Subcutaneous adipose tissue (tissue), 4 donors: ENCODE results near the gene RAG1. TPM values are rescaled to one million over a fixed set of nuclear protein-coding genes. Genes with fewer than 3 reads are reported as not detected.

Experiments used
- total RNA-seq, 4 donors: library from RNA; depleted of rRNA; stranded (reverse); fragments of >200 nt; gene quantifications; one replicate each; pipeline ENCODE4 v1.1.0, GENCODE V29; 2016
- TF ChIP-seq, protein P1 (sequence below): fragments of 450-650 bp; IDR thresholded peaks from one replicate; pipeline ENCODE4 v1.5.1; 2016; ENCODE audit warnings: low read depth, mild to moderate bottlenecking, control low read depth, antibody characterized with exemption, moderate library complexity

Gene RAG1
- total RNA-seq, 4 donors from 2014 or later, result 0.16 to 1.5 (median 0.79) TPM

DNA sequence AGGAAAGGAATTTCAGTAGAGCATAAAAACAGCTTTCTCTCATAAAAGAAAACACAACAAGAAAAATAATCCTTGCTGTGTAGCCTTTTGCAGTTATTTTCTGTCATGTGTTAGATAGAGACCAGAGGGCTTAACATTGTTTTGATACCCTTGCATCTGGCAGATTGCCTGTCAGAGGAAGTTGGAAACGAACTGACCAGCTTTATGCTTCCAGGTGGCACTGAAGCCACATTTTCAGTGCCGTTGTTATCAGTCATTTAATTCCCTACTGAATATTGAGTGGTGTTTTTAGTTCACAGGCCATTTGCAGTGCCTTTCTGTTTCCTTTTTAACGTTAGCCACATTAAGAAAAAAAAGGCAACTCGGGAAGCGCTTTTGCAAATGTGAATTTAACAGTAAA lies 51.7 kb downstream of the RAG1 start:
- TF ChIP-seq, protein P1, sequence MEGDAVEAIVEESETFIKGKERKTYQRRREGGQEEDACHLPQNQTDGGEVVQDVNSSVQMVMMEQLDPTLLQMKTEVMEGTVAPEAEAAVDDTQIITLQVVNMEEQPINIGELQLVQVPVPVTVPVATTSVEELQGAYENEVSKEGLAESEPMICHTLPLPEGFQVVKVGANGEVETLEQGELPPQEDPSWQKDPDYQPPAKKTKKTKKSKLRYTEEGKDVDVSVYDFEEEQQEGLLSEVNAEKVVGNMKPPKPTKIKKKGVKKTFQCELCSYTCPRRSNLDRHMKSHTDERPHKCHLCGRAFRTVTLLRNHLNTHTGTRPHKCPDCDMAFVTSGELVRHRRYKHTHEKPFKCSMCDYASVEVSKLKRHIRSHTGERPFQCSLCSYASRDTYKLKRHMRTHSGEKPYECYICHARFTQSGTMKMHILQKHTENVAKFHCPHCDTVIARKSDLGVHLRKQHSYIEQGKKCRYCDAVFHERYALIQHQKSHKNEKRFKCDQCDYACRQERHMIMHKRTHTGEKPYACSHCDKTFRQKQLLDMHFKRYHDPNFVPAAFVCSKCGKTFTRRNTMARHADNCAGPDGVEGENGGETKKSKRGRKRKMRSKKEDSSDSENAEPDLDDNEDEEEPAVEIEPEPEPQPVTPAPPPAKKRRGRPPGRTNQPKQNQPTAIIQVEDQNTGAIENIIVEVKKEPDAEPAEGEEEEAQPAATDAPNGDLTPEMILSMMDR, result no peak

GRCh38 chr11:36620246-36620645 lies 52.4 kb downstream of the RAG1 start:
- TF ChIP-seq, protein P1, result no peak

GRCh38 chr11:36622431-36623136 lies 54.8 kb downstream of the RAG1 start:
- TF ChIP-seq, protein P1, result no peak

DNA sequence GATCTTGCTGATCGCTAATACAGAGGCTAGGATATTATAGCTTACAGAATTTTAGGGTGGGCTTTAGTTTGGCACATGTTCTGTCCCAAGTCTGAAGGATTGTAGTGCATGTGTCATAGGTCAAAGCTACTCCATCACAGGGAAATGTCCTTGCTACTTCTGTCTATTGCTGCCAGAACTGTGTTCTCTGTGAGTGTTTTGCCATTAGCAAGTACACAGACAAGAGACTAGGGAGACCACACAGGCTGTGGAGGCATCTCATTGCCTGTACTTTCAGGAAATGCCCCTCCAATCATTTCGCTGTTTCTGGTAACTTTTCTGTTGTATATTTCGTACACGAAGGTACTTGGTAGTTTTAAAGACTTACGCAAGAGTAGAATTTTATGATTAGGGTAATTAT lies 55.7 kb downstream of the RAG1 start:
- TF ChIP-seq, protein P1, result no peak

- TF ChIP-seq, protein P1, result no peak
Measured at GRCh38 chr11:36627006-36627405, 59.2 kb downstream of the RAG1 start.

DNA sequence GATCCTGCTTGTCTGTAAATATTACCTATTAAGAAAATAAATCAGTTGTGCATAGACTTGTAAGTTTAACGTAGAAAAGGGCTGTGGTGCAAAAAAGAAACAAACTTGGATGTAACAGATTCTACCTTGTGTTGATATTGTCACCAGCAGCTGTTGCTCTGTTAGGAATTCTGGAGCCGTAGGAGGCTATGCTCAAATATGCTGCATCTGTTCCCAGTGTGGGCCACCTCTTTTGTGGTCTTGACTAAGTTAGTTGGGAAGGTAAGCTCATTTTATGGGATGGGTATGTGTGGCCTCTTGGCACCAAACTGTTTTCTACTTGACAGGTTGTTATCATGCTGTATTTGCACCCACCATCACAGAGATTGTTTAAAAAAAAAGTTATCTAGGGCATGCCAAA lies 59.7 kb downstream of the RAG1 start:
- TF ChIP-seq, protein P1, result no peak

DNA sequence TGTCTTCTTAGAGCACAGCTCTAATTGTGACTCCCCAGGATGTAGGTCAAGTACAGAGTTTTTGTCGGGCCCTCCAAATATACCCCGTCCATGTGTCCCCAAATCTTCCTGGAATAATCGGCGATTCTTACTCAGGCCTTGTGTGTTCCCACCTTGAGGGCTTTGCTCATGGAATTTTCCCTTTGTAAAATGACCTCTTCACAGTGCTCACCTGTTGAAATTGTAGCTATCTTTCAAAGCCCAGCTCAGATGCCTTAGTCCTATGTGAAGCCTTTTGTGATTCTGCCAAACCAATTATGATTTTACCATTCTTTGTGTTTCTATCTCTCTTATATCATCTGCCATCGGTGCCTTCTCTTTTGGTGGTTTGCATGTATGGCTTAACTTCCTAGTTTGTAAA lies 60.3 kb downstream of the RAG1 start:
- TF ChIP-seq, protein P1, result no peak
